Transverse colon (tissue), 3 donors: ENCODE results near the gene TBL1Y.

Source experiments
- POLR2A ChIP-seq: fragments of 450-650 bp; IDR thresholded peaks from one replicate; pipeline ENCODE4 v1.6.1; 2016; ENCODE audit warnings: antibody characterized with exemption, mild to moderate bottlenecking, moderate library complexity
- POLR2AphosphoS5 ChIP-seq, 3 donors: sonication (generic); formaldehyde crosslinking; IDR thresholded peaks; one replicate each; pipeline ENCODE4 v1.6.1; 2016; ENCODE audit warnings: antibody characterized with exemption in 3 of 3

- TF ChIP-seq POLR2A, result no peak
- no peak for TF ChIP-seq POLR2AphosphoS5 (IDR thresholded peaks at IDR 0.05)
Measured at GRCh38 chrY:6948378-6948777, 37.9 kb downstream of the TBL1Y start.
